AG04449 (cell line): ENCODE results near the gene TRAPPC3.
A peak's percentile ranks its signal among the peaks of the same experiment; 100 is the strongest.

Source experiments
- CTCF ChIA-PET: fragments of 350-600 bp; formaldehyde crosslinking; extraction: SDS; loops from one replicate; lab custom pipeline; 2021; ENCODE audit warnings: antibody characterized with exemption; lab: Yijun Ruan, JAX
- POLR2A ChIA-PET: fragments of 400-600, 350-600 bp; formaldehyde crosslinking; extraction: SDS; loops from one replicate; lab custom pipeline; 2020; ENCODE audit warnings: antibody characterized with exemption, inconsistent platforms; lab: Yijun Ruan, JAX
- DNase-seq: peaks from one replicate; pipeline ENCODE4 v3.0.0-alpha.2; 2010; ENCODE audit warnings: low read depth, low spot score
- H3K4me3 ChIP-seq: 2 replicates; pipeline ENCODE4 v1.5.1; 2011; ENCODE audit warnings: low read depth, mild to moderate bottlenecking, control low read depth, low read length
- CTCF ChIP-seq: IDR thresholded peaks from one replicate; pipeline ENCODE4 v1.5.1; 2011; ENCODE audit warnings: mild to moderate bottlenecking, moderate library complexity, low read length, control low read depth, inconsistent platforms; ENCODE audit not compliant: insufficient read depth; ENCODE audit errors: missing control alignments

Gene TRAPPC3

DNA sequence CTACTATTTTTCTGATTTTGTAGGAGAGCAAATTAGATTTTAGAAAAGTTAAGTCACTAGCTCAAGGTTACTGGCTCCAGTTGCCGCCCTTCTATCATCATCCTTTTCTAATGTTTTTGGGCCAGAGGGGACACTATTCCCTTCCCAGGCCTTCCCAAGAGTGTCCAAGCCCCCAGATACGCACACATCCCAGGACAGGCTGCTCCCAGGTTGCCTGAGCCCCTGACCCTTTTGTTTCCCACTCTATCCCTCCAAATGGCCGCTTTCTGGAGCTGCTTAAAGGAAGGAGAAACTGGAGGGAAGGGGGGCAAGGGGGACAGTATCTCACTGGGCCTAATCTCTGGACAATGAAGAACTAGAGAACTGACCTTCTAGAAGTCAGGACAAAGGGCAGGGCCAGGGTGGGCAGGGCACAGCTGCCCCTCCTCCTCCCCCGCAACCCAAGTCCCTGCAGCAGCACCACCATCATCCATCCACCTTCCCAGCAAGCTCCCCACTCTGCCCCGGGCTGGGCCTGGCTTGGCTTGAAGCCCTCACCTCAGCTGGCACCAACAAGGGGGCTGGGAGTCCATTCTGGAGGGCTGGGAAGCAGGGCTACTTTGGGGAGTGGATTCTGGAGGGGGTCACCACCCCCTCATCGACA, 5.6 kb upstream of the TRAPPC3 start:
- DNase-seq = no peak
- H3K4me3 ChIP-seq = peak overlapping the region; percentile 97
- no peak for TF ChIP-seq CTCF
- ChIA-PET POLR2A (interaction anchor here (0.8 to 2.6 kb wide), 3 partner anchors 33 to 70 kb away, joined by 3 to 8 read pairs (median 4); partner anchors contain the start of gene THRAP3), CTCF (interaction anchor here (1.2 to 10.3 kb wide), 6 partner anchors 20 to 135 kb away, joined by 3 to 164 read pairs (median 4); partner anchors contain the start of gene THRAP3)

- ChIA-PET POLR2A (interaction anchor here (0.8 kb wide), 1 partner anchor 33 kb away, joined by 4 read pairs; no protein-coding TSS in a partner anchor), CTCF (interaction anchor here (1.2 to 10.3 kb wide), 5 partner anchors 19 to 135 kb away, joined by 3 to 164 read pairs (median 4); partner anchors contain the start of gene THRAP3)
- DNase-seq = no peak
- TF ChIP-seq CTCF = no peak
- H3K4me3 ChIP-seq = no peak overlapping the region
Observed at GRCh38 chr1:36154335-36154734, 5.0 kb upstream of the TRAPPC3 start.

DNA sequence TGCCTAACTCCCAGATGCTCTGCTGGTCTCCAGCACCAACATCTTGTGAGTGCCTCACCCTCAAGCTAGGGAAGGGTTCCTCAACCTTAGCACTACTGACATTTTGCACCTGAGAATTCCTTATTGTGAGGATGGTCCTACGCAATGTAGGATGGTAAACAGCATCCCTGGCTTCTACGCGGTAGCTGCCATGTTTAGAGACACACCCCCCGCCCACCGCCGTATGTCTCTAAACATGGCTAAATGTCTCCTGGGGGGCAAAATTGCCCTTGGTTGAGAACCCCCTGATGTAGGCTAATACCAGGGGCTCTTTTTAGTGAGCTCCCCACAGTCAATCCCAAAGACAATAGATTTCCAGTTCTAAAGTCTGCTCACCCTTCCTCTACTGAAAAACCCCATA, 4.2 kb upstream of the TRAPPC3 start:
- no peak overlapping the region for H3K4me3 ChIP-seq
- POLR2A ChIA-PET = no interaction called here
- CTCF ChIA-PET = interaction anchor here (1.2 to 10.3 kb wide), 5 partner anchors 38 to 136 kb away, joined by 3 to 164 read pairs (median 12); partner anchors contain the start of gene THRAP3
- TF ChIP-seq CTCF = no peak
- DNase-seq = no peak

DNA sequence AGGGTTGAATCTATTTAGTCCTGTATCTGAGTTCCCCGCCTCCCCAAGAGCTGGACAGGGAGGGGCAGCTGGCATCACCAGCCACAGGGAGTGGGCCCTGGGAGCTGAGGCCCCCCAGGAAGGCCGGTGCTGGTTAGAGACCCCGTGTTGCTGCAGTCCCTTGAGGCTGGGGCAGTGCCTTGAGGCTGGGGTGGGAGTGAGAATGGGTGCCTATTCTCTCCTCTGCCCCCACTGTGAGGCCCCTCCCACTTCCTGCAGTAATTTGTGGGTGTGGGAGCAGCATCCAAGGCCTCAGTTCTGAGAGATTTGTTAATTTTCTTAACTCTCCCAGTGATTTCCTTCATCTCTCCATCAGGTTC, 2.5 kb upstream of the TRAPPC3 start:
- CTCF ChIA-PET = interaction anchor here (0.9 to 10.3 kb wide), 10 partner anchors 9 to 146 kb away, joined by 3 to 164 read pairs (median 4); no protein-coding TSS in a partner anchor
- DNase-seq = no peak
- no peak overlapping the region for H3K4me3 ChIP-seq
- POLR2A ChIA-PET = no interaction called here
- no peak for TF ChIP-seq CTCF

DNA sequence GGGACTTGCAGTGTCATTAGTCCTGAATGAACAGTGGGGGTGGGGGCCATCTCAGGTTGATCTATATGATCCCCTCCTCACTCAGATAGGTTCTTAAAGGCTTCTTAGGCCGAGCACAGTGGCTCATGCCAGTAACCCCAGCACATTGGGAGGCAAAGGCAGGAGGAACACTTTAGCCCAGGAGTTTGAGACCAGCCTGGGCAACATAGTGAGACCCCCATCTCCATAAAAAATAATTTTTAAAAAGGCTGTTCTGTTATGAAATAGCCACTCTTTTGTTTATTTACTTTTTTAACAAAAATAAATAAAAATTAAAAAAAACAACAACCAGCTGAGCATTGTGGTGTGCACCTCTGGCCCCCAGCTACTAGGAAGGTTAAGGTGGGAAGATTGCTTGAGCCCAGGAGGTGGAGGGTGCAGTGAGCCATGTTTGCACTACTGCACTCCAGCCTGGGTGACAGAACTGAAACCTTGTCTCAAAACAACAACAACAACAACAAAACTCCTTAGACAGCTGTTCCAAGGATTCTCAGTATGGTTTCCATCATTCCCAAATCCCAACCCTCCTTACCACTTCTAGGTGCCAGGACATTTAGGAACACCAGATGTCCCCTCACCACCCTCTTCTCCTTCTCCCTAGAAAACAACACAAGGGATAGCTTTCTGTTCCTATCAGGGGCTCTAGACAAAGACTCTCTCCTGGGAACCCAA, 2.0 kb upstream of the TRAPPC3 start:
- ChIA-PET POLR2A (interaction anchor here (1.8 to 2.6 kb wide), 2 partner anchors 11 to 37 kb away, joined by 6 to 21 read pairs; no protein-coding TSS in a partner anchor), CTCF (interaction anchor here (0.9 to 10.3 kb wide), 11 partner anchors 9 to 147 kb away, joined by 3 to 164 read pairs (median 4); no protein-coding TSS in a partner anchor)
- DNase-seq = no peak
- H3K4me3 ChIP-seq = no peak overlapping the region; the same call in 1 of the 2 replicates
- no peak for TF ChIP-seq CTCF
